GM23338 (cell line): ENCODE measurements around the gene SLC35A2. TPM values are rescaled to one million over a fixed set of nuclear protein-coding genes. Genes with fewer than 3 reads are reported as not detected.

ENCODE experiments used
- ATAC-seq: fragments of 200-7000 bp; cut with Tn5 transposase; 3 replicates; pipeline ENCODE4 v1.9.1; 2020
- DNase-seq: peaks from one replicate; pipeline ENCODE4 v3.0.0-alpha.2; 2015; ENCODE audit warnings: low spot score
- H2AFZ ChIP-seq: fragments of 200-600 bp; sonication (generic); 2 replicates; pipeline ENCODE4 v1.8.0; 2016; ENCODE audit warnings: antibody characterized with exemption, mild to moderate bottlenecking, moderate library complexity
- H3F3A ChIP-seq: fragments of 200-600 bp; sonication (generic); replicated peaks from 2 replicates; pipeline ENCODE4 v1.8.0; 2017; ENCODE audit warnings: antibody characterized with exemption, mixed run types, low read depth
- H3K27ac ChIP-seq: fragments of 200-600 bp; sonication (generic); 2 replicates; pipeline ENCODE4 v1.6.1; 2016; ENCODE audit warnings: low read depth
- H3K27me3 ChIP-seq: fragments of 200-600 bp; sonication (generic); 2 replicates; pipeline ENCODE4 v1.8.0; 2016; ENCODE audit warnings: mild to moderate bottlenecking, mixed run types, moderate library complexity; ENCODE audit not compliant: insufficient read depth
- H3K36me3 ChIP-seq: fragments of 200-600 bp; sonication (generic); 2 replicates; pipeline ENCODE4 v1.8.0; 2016; ENCODE audit warnings: mild to moderate bottlenecking; ENCODE audit not compliant: insufficient read depth
- H3K4me1 ChIP-seq: fragments of 200-600 bp; sonication (generic); 2 replicates; pipeline ENCODE4 v1.8.0; 2016; ENCODE audit warnings: mild to moderate bottlenecking, moderate library complexity; ENCODE audit not compliant: insufficient read depth
- H3K4me2 ChIP-seq: fragments of 200-600 bp; sonication (generic); 2 replicates; pipeline ENCODE4 v1.7.1; 2017; ENCODE audit warnings: mixed run types
- H3K4me3 ChIP-seq: fragments of 200-600 bp; sonication (generic); 2 replicates; pipeline ENCODE4 v1.6.1; 2016; ENCODE audit warnings: mixed run types
- H3K79me2 ChIP-seq: fragments of 200-600 bp; sonication (generic); replicated peaks from 2 replicates; pipeline ENCODE4 v1.8.0; 2017; ENCODE audit warnings: mild to moderate bottlenecking; ENCODE audit not compliant: insufficient read depth
- H3K9me2 ChIP-seq: fragments of 200-600 bp; sonication (generic); 2 replicates; pipeline ENCODE4 v1.8.0; 2017; ENCODE audit not compliant: insufficient read depth
- H4K20me1 ChIP-seq: fragments of 200-600 bp; sonication (generic); replicated peaks from 2 replicates; pipeline ENCODE4 v1.8.0; 2017; ENCODE audit warnings: mild to moderate bottlenecking; ENCODE audit not compliant: insufficient read depth
- H3K27ac Mint-ChIP-seq: 2 replicates; pipeline ENCODE4 v1.8.0; 2020; ENCODE audit warnings: inconsistent platforms, mild to moderate bottlenecking, moderate library complexity, mixed read lengths
- H3K27me3 Mint-ChIP-seq: 3 replicates; pipeline ENCODE4 v1.8.0; 2022; ENCODE audit warnings: low read depth, mild to moderate bottlenecking, moderate library complexity, mixed read lengths, inconsistent platforms; ENCODE audit not compliant: insufficient read depth, poor library complexity
- H3K36me3 Mint-ChIP-seq: 3 replicates; pipeline ENCODE4 v1.8.0; 2021; ENCODE audit warnings: low read depth, mild to moderate bottlenecking, inconsistent platforms, moderate library complexity, mixed read lengths
- H3K4me1 Mint-ChIP-seq: 3 replicates; pipeline ENCODE4 v1.8.0; 2020; ENCODE audit warnings: mild to moderate bottlenecking, inconsistent platforms, mixed read lengths
- H3K4me3 Mint-ChIP-seq: 3 replicates; pipeline ENCODE4 v1.8.0; 2021; ENCODE audit warnings: moderate library complexity, mild to moderate bottlenecking, inconsistent platforms, mixed read lengths
- H3K9me3 Mint-ChIP-seq: 3 replicates; pipeline ENCODE4 v1.8.0; 2020; ENCODE audit warnings: moderate library complexity, mild to moderate bottlenecking, inconsistent platforms, mixed read lengths
- CREB1 ChIP-seq: fragments of 250-450 bp; sonication (Bioruptor Pico); IDR thresholded peaks from 2 replicates; pipeline ENCODE4 v1.5.0; 2020; ENCODE audit warnings: low read depth, mild to moderate bottlenecking, moderate library complexity
- EZH2 ChIP-seq: fragments of 200-600 bp; sonication (generic); IDR thresholded peaks from one replicate; pipeline ENCODE4 v1.8.0; 2017; ENCODE audit warnings: antibody characterized with exemption, mild to moderate bottlenecking, low read depth; ENCODE audit not compliant: unreplicated experiment
- EZH2phosphoT487 ChIP-seq: fragments of 200-600 bp; sonication (generic); IDR thresholded peaks from one replicate; pipeline ENCODE4 v1.8.1; 2018; ENCODE audit warnings: antibody characterized with exemption; ENCODE audit not compliant: unreplicated experiment
- NANOG ChIP-seq: IDR thresholded peaks from 2 replicates; pipeline ENCODE4 v1.6.1; 2016; ENCODE audit warnings: antibody characterized with exemption, borderline replicate concordance
- STAT1 ChIP-seq: IDR thresholded peaks from one replicate; pipeline ENCODE4 v1.6.1; 2016; ENCODE audit warnings: antibody characterized with exemption; ENCODE audit not compliant: unreplicated experiment
- ZNF331 ChIP-seq: fragments of 250-450 bp; sonication (Bioruptor Pico); IDR thresholded peaks from 2 replicates; pipeline ENCODE4 v1.5.0; 2020; ENCODE audit warnings: low read depth, mild to moderate bottlenecking, moderate library complexity
- polyA plus RNA-seq: library from polyadenylated mRNA; unstranded; fragments of >200 nt; fragmentation: Nextera tagmentation; extraction: Ambion mirVana; gene quantifications from 2 replicates; pipeline ENCODE4 v1.2.1, GENCODE V29; 2016
- total RNA-seq: library from RNA; depleted of rRNA; stranded (reverse); fragments of >200 nt; shearing (Covaris generic); gene quantifications from 2 replicates; pipeline ENCODE4 v1.2.3, GENCODE V29; 2014
- TF ChIP-seq, protein P1 (sequence below), 2 experiments: fragments of 200-600 bp in 1 of 2; sonication (generic) in 1 of 2; conservative IDR thresholded peaks; 2 replicates each; pipeline versions ENCODE4 v1.5.1 to v1.6.1; 2016 to 2017; ENCODE audit warnings: antibody characterized with exemption in 2 of 2, low read depth in 2 of 2, mild to moderate bottlenecking in 2 of 2, moderate library complexity in 1 of 2
- TF ChIP-seq, protein P2 (sequence below): fragments of 250-450 bp; sonication (Bioruptor Pico); IDR thresholded peaks from 2 replicates; pipeline ENCODE4 v1.5.0; 2020; ENCODE audit warnings: mild to moderate bottlenecking, moderate library complexity
- TF ChIP-seq, protein P3 (sequence below): IDR thresholded peaks from one replicate; pipeline ENCODE4 v1.6.1; 2018; ENCODE audit warnings: antibody characterized with exemption; ENCODE audit not compliant: unreplicated experiment
- TF ChIP-seq, protein P4 (sequence below): IDR thresholded peaks from 2 replicates; pipeline ENCODE4 v1.6.1; 2016; ENCODE audit warnings: antibody characterized with exemption

The SLC35A2 gene
- total and polyA plus RNA-seq, 2 experiments from 2014 or later, result 13.0 to 16.4 TPM

DNA sequence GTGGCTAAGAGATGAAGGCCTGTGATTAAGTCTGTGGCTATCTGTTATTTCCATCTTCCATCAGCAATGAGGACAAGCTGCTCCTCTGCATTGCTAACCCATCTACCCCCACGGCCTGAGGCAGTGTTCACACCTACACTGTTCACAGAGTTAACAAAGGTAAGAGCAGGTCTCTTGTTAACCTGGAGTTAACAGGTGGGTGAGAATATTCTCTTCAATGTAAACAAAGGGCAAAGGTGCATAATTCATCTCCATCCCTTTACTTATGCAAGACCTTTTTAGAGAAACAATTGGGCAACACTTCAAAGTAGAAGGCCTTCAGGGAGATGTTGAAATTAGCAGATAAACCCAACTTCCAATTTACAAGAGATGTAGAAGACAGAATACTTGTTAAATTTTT lies 2.8 kb downstream of the SLC35A2 start (continued):
- TF ChIP-seq STAT1 (no peak), EZH2phosphoT487 (no peak)
- TF ChIP-seq, protein P1, sequence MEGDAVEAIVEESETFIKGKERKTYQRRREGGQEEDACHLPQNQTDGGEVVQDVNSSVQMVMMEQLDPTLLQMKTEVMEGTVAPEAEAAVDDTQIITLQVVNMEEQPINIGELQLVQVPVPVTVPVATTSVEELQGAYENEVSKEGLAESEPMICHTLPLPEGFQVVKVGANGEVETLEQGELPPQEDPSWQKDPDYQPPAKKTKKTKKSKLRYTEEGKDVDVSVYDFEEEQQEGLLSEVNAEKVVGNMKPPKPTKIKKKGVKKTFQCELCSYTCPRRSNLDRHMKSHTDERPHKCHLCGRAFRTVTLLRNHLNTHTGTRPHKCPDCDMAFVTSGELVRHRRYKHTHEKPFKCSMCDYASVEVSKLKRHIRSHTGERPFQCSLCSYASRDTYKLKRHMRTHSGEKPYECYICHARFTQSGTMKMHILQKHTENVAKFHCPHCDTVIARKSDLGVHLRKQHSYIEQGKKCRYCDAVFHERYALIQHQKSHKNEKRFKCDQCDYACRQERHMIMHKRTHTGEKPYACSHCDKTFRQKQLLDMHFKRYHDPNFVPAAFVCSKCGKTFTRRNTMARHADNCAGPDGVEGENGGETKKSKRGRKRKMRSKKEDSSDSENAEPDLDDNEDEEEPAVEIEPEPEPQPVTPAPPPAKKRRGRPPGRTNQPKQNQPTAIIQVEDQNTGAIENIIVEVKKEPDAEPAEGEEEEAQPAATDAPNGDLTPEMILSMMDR (conservative IDR thresholded peaks at IDR 0.05; ENCODE audit: low read depth in 2 of 2), result no peak

DNA sequence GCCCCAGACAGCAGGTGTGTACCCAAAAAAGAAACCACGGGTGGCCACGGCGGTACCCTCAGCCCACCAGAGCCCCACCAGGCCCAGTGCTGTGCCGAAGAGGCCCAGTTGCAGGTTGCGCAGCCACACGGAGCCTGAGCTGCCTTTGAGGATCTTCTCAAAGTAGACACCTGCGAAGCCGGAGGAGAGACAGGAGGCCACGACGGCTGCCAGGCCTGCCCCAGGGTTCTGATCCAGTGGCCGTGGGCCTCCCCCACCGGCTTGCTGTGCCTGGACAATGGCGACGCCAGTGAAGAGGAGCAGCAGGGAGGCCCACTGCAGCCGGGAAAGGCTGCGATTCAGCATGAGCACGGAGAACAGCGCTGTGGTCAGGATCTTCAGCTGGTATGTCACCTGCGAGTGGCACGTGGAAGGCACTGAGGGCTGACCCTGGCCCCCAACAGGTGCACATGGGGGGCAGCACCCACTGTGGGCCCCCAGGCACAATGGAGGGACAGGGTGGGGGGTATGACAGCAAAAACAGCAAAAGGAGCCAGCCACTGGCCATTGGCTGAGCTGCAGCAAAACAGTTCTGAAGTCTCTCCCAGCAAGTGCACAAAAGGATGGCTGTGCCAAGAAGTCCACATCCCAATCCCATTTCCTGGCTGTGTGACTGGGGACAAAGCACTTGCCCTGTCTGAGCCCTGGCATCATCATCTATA lies 6.2 kb downstream of the SLC35A2 start:
- Histone ChIP-seq H3K79me2 (peaks cover 2% of the 10 kb centered on the region; the same call in 1 of the 2 replicates), H3K4me3 (no peak overlapping the region), H3K27me3 (no peaks in the 10 kb centered on the region), H3K36me3 (no peaks in the 10 kb centered on the region), H2AFZ (no peak overlapping the region), H3K4me2 (no peak overlapping the region), H3K9me2 (no peaks in the 10 kb centered on the region), H3K4me1 (no peaks in the 10 kb centered on the region), H4K20me1 (no peaks in the 10 kb centered on the region), H3K27ac (no peak overlapping the region), H3F3A (no peaks in the 10 kb centered on the region)
- peaks cover 34% of the 10 kb centered on the region for H3K36me3 Mint-ChIP-seq
- H3K4me1 Mint-ChIP-seq, result peaks cover 7% of the 10 kb centered on the region
- peaks cover 7% of the 10 kb centered on the region for H3K27me3 Mint-ChIP-seq
- H3K9me3 Mint-ChIP-seq, result no peaks in the 10 kb centered on the region
- ATAC-seq (no peak), DNase-seq (no peak)
- H3K27ac Mint-ChIP-seq, result no peak overlapping the region
- H3K4me3 Mint-ChIP-seq, result no peak overlapping the region
- TF ChIP-seq, protein P2, sequence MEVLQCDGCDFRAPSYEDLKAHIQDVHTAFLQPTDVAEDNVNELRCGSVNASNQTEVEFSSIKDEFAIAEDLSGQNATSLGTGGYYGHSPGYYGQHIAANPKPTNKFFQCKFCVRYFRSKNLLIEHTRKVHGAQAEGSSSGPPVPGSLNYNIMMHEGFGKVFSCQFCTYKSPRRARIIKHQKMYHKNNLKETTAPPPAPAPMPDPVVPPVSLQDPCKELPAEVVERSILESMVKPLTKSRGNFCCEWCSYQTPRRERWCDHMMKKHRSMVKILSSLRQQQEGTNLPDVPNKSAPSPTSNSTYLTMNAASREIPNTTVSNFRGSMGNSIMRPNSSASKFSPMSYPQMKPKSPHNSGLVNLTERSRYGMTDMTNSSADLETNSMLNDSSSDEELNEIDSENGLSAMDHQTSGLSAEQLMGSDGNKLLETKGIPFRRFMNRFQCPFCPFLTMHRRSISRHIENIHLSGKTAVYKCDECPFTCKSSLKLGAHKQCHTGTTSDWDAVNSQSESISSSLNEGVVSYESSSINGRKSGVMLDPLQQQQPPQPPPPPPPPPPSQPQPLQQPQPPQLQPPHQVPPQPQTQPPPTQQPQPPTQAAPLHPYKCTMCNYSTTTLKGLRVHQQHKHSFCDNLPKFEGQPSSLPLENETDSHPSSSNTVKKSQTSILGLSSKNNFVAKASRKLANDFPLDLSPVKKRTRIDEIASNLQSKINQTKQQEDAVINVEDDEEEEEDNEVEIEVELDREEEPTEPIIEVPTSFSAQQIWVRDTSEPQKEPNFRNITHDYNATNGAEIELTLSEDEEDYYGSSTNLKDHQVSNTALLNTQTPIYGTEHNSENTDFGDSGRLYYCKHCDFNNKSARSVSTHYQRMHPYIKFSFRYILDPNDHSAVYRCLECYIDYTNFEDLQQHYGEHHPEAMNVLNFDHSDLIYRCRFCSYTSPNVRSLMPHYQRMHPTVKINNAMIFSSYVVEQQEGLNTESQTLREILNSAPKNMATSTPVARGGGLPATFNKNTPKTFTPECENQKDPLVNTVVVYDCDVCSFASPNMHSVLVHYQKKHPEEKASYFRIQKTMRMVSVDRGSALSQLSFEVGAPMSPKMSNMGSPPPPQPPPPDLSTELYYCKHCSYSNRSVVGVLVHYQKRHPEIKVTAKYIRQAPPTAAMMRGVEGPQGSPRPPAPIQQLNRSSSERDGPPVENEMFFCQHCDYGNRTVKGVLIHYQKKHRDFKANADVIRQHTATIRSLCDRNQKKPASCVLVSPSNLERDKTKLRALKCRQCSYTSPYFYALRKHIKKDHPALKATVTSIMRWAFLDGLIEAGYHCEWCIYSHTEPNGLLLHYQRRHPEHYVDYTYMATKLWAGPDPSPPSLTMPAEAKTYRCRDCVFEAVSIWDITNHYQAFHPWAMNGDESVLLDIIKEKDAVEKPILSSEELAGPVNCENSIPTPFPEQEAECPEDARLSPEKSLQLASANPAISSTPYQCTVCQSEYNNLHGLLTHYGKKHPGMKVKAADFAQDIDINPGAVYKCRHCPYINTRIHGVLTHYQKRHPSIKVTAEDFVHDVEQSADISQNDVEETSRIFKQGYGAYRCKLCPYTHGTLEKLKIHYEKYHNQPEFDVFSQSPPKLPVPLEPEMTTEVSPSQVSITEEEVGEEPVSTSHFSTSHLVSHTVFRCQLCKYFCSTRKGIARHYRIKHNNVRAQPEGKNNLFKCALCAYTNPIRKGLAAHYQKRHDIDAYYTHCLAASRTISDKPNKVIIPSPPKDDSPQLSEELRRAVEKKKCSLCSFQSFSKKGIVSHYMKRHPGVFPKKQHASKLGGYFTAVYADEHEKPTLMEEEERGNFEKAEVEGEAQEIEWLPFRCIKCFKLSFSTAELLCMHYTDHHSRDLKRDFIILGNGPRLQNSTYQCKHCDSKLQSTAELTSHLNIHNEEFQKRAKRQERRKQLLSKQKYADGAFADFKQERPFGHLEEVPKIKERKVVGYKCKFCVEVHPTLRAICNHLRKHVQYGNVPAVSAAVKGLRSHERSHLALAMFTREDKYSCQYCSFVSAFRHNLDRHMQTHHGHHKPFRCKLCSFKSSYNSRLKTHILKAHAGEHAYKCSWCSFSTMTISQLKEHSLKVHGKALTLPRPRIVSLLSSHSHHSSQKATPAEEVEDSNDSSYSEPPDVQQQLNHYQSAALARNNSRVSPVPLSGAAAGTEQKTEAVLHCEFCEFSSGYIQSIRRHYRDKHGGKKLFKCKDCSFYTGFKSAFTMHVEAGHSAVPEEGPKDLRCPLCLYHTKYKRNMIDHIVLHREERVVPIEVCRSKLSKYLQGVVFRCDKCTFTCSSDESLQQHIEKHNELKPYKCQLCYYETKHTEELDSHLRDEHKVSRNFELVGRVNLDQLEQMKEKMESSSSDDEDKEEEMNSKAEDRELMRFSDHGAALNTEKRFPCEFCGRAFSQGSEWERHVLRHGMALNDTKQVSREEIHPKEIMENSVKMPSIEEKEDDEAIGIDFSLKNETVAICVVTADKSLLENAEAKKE (CRISPR knock-in tag), result no peak
- TF ChIP-seq, protein P3, sequence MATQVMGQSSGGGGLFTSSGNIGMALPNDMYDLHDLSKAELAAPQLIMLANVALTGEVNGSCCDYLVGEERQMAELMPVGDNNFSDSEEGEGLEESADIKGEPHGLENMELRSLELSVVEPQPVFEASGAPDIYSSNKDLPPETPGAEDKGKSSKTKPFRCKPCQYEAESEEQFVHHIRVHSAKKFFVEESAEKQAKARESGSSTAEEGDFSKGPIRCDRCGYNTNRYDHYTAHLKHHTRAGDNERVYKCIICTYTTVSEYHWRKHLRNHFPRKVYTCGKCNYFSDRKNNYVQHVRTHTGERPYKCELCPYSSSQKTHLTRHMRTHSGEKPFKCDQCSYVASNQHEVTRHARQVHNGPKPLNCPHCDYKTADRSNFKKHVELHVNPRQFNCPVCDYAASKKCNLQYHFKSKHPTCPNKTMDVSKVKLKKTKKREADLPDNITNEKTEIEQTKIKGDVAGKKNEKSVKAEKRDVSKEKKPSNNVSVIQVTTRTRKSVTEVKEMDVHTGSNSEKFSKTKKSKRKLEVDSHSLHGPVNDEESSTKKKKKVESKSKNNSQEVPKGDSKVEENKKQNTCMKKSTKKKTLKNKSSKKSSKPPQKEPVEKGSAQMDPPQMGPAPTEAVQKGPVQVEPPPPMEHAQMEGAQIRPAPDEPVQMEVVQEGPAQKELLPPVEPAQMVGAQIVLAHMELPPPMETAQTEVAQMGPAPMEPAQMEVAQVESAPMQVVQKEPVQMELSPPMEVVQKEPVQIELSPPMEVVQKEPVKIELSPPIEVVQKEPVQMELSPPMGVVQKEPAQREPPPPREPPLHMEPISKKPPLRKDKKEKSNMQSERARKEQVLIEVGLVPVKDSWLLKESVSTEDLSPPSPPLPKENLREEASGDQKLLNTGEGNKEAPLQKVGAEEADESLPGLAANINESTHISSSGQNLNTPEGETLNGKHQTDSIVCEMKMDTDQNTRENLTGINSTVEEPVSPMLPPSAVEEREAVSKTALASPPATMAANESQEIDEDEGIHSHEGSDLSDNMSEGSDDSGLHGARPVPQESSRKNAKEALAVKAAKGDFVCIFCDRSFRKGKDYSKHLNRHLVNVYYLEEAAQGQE, result no peak
- TF ChIP-seq, protein P4, sequence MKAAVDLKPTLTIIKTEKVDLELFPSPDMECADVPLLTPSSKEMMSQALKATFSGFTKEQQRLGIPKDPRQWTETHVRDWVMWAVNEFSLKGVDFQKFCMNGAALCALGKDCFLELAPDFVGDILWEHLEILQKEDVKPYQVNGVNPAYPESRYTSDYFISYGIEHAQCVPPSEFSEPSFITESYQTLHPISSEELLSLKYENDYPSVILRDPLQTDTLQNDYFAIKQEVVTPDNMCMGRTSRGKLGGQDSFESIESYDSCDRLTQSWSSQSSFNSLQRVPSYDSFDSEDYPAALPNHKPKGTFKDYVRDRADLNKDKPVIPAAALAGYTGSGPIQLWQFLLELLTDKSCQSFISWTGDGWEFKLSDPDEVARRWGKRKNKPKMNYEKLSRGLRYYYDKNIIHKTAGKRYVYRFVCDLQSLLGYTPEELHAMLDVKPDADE, result no peak
- TF ChIP-seq ZNF331 (no peak), STAT1 (no peak), NANOG (no peak), CREB1 (CRISPR knock-in tag) (no peak), EZH2 (no peak)
